GM08714 (cell line): Measurements from ENCODE around the gene PRSS8.
A peak's percentile ranks its signal among the peaks of the same experiment; 100 is the strongest.
"Not testable (repeated sequence)": the region's sequence is repeated elsewhere in the genome, so short reads cannot be mapped to it uniquely, and the experiment has no call there.

Experiments used
- H3K4me3 ChIP-seq: fragments of 200-500 bp; sonication (Bioruptor generic); 2 replicates; pipeline ENCODE4 v1.5.1; 2014; ENCODE audit warnings: mild to moderate bottlenecking, low read length, inconsistent platforms
- ZNF274 ChIP-seq: IDR thresholded peaks from 2 replicates; pipeline ENCODE4 v1.6.1; 2012; ENCODE audit warnings: mild to moderate bottlenecking, low read depth, low read length

Gene PRSS8

GRCh38 chr16:31149894-31150890, 14.7 kb upstream of the PRSS8 start, which contains the start of gene PRSS36:
TSS of gene PRSS36 (minus strand) at chr16:31150066. CDS start at chr16:31150035, 31 bp downstream.
- TF ChIP-seq ZNF274, result no peak
- H3K4me3 ChIP-seq, result no peak within 1 kb of the TSS

- no peak overlapping the region for H3K4me3 ChIP-seq
- TF ChIP-seq ZNF274, result no peak
Measured at GRCh38 chr16:31149332-31149731, 13.8 kb upstream of the PRSS8 start.

- no peak overlapping the region for H3K4me3 ChIP-seq
- no peak for TF ChIP-seq ZNF274
Measured at GRCh38 chr16:31148896-31149295, 13.4 kb upstream of the PRSS8 start.

- TF ChIP-seq ZNF274, result no peak
- H3K4me3 ChIP-seq, result no peak overlapping the region
Measured at GRCh38 chr16:31148281-31148728, 12.8 kb upstream of the PRSS8 start.

- no peak overlapping the region for H3K4me3 ChIP-seq
- TF ChIP-seq ZNF274, result no peak
Measured at GRCh38 chr16:31147574-31147973, 12.0 kb upstream of the PRSS8 start.

GRCh38 chr16:31145398-31145990, 10.0 kb upstream of the PRSS8 start:
- TF ChIP-seq ZNF274, result no peak
- no peak overlapping the region for H3K4me3 ChIP-seq

GRCh38 chr16:31144418-31144817, 8.9 kb upstream of the PRSS8 start:
- not testable (repeated sequence) for H3K4me3 ChIP-seq

- no peak for TF ChIP-seq ZNF274
- no peak overlapping the region for H3K4me3 ChIP-seq
Measured at GRCh38 chr16:31143694-31144148, 8.2 kb upstream of the PRSS8 start.

- no peak for TF ChIP-seq ZNF274
- peak overlapping the region; percentile 56; the same call in 1 of the 2 replicates for H3K4me3 ChIP-seq
Measured at GRCh38 chr16:31143011-31143693, 7.6 kb upstream of the PRSS8 start.

GRCh38 chr16:31142109-31143010, 6.8 kb upstream of the PRSS8 start:
- TF ChIP-seq ZNF274, result no peak
- peak overlapping the region; percentile 56; the same call in 1 of the 2 replicates for H3K4me3 ChIP-seq

GRCh38 chr16:31141489-31142108, 6.1 kb upstream of the PRSS8 start:
- TF ChIP-seq ZNF274, result no peak
- H3K4me3 ChIP-seq, result no peak overlapping the region; the same call in 1 of the 2 replicates

GRCh38 chr16:31141071-31141469, 5.5 kb upstream of the PRSS8 start:
- not testable (repeated sequence) for H3K4me3 ChIP-seq
